Osteoblast (primary cell): ENCODE results near the gene WNT3A. TPM values are rescaled to one million over a fixed set of nuclear protein-coding genes. Genes with fewer than 3 reads are reported as not detected.

Experiments used
- DNase-seq: peaks from one replicate; pipeline ENCODE4 v3.0.0; 2011; ENCODE audit warnings: low spot score, mixed read lengths; ENCODE audit not compliant: insufficient read length; ENCODE audit errors: missing footprints
- H2AFZ ChIP-seq: 2 replicates; pipeline ENCODE4 v1.6.0; 2011; ENCODE audit warnings: mild to moderate bottlenecking, low read length
- H3K27ac ChIP-seq: 2 replicates; pipeline ENCODE4 v1.5.1; 2011; ENCODE audit warnings: mild to moderate bottlenecking, low read depth, low read length, moderate library complexity
- H3K27me3 ChIP-seq: 2 replicates; pipeline ENCODE4 v1.6.0; 2012; ENCODE audit warnings: mild to moderate bottlenecking, control low read depth, inconsistent platforms, low read length, moderate library complexity; ENCODE audit not compliant: insufficient read depth
- H3K36me3 ChIP-seq: 2 replicates; pipeline ENCODE4 v1.5.1; 2011; ENCODE audit warnings: mild to moderate bottlenecking, low read length, control low read depth, moderate library complexity; ENCODE audit not compliant: insufficient read depth
- H3K4me1 ChIP-seq: 2 replicates; pipeline ENCODE4 v1.5.1; 2011; ENCODE audit warnings: mild to moderate bottlenecking, low read length, control low read depth, moderate library complexity; ENCODE audit not compliant: insufficient read depth
- H3K4me2 ChIP-seq: 2 replicates; pipeline ENCODE4 v1.6.0; 2011; ENCODE audit warnings: mild to moderate bottlenecking, low read length; ENCODE audit not compliant: insufficient read depth
- H3K4me3 ChIP-seq: fragments of 200-600 bp; sonication (generic); 3 replicates; pipeline ENCODE4 v1.5.1; 2012; ENCODE audit warnings: mild to moderate bottlenecking, low read length, inconsistent platforms; ENCODE audit not compliant: insufficient read depth
- H3K79me2 ChIP-seq: 2 replicates; pipeline ENCODE4 v1.6.0; 2012; ENCODE audit warnings: mild to moderate bottlenecking, low read length, control low read depth, inconsistent platforms; ENCODE audit not compliant: insufficient read depth
- H3K9me3 ChIP-seq: 2 replicates; pipeline ENCODE4 v1.5.1; 2011; ENCODE audit warnings: low read depth, low read length, control low read depth
- H4K20me1 ChIP-seq: 2 replicates; pipeline ENCODE4 v1.6.0; 2012; ENCODE audit warnings: mild to moderate bottlenecking, low read length, control low read depth; ENCODE audit not compliant: insufficient read depth
- total RNA-seq: library from RNA; depleted of rRNA; stranded (reverse); fragments of >200 nt; gene quantifications from 2 replicates; pipeline ENCODE4 v1.2.3, GENCODE V29; 2012
- TF ChIP-seq, protein P1 (sequence below): IDR thresholded peaks from 2 replicates; pipeline ENCODE4 v1.5.1; 2011; ENCODE audit warnings: mild to moderate bottlenecking, low read depth, low read length, moderate library complexity; ENCODE audit errors: extremely low read depth

The WNT3A gene, protein sequence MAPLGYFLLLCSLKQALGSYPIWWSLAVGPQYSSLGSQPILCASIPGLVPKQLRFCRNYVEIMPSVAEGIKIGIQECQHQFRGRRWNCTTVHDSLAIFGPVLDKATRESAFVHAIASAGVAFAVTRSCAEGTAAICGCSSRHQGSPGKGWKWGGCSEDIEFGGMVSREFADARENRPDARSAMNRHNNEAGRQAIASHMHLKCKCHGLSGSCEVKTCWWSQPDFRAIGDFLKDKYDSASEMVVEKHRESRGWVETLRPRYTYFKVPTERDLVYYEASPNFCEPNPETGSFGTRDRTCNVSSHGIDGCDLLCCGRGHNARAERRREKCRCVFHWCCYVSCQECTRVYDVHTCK
- total RNA-seq = not detected in 2 replicates

DNA sequence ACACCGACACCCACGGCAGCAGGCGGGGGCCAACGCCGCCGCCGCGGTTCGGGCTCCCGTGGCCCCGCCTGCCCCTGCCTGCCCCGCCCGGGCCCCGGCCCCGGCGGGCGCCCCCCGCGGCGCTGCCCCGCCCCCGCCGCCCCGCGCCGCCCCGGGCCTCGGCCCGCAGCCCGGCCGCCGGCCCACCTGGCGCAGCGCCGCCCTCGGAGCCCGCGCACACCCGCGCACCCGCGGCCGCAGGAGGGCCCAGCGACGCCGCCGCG is at the start of gene WNT3A:
Gene WNT3A (plus strand): TSS at position 213 of the 263 bp plus-strand sequence. CDS start 131 bp downstream, outside the sequence.
- H3K4me3 ChIP-seq = no peak within 1 kb of the TSS
- H2AFZ ChIP-seq = no peak within 1 kb of the TSS

DNA sequence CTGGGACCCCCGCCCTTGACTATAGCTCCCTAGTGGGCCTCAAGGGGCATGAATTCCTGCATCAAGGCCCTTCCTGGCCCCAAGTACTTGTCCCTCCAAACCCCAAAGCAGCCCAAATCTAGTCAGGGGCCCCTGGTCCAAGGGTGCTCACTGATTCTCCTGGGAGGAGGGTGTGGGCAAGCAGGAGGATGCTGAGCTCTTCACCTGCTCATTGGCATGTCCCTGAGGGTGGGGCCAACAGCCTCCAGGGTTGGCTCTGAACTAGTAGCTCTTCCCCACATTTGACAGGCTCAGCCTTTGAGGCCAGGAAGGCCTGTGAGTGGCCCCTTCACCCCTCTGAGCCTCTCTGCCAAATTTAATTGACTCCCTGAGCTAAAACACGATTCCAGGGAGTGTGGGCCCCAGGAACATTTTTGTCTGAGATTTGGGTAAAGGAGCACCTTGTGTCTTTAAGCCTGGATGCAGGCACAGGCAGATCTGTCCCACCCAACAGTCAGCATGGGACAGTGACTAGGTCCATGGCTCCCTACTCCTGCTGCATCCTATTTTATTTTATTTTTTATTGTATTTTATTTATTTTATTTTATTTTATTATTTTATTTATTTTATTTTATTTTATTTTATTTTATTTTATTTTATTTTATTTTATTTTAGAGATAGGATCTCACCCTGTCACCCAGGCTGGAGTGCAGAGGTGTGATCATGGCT is 48.0 kb upstream of the WNT3A start:
- no peaks in the 10 kb centered on the region for H4K20me1 ChIP-seq
- no peak overlapping the region for H2AFZ ChIP-seq
- peaks cover 4% of the 10 kb centered on the region for H3K4me1 ChIP-seq
- H3K27me3 ChIP-seq = peaks cover 40% of the 10 kb centered on the region
- H3K36me3 ChIP-seq = no peaks in the 10 kb centered on the region
- no peak overlapping the region for H3K4me3 ChIP-seq
- TF ChIP-seq, protein P1, sequence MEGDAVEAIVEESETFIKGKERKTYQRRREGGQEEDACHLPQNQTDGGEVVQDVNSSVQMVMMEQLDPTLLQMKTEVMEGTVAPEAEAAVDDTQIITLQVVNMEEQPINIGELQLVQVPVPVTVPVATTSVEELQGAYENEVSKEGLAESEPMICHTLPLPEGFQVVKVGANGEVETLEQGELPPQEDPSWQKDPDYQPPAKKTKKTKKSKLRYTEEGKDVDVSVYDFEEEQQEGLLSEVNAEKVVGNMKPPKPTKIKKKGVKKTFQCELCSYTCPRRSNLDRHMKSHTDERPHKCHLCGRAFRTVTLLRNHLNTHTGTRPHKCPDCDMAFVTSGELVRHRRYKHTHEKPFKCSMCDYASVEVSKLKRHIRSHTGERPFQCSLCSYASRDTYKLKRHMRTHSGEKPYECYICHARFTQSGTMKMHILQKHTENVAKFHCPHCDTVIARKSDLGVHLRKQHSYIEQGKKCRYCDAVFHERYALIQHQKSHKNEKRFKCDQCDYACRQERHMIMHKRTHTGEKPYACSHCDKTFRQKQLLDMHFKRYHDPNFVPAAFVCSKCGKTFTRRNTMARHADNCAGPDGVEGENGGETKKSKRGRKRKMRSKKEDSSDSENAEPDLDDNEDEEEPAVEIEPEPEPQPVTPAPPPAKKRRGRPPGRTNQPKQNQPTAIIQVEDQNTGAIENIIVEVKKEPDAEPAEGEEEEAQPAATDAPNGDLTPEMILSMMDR = no peak
- DNase-seq = peak; percentile 8
- H3K4me2 ChIP-seq = no peak overlapping the region
- no peak overlapping the region for H3K27ac ChIP-seq
- H3K79me2 ChIP-seq = no peaks in the 10 kb centered on the region
- H3K9me3 ChIP-seq = peaks cover 2% of the 10 kb centered on the region

More for the DNA sequence above, at the start of gene WNT3A:
- Histone ChIP-seq H3K79me2 (no peaks in the 10 kb centered on the region), H3K36me3 (no peaks in the 10 kb centered on the region), H3K27me3 (peaks cover 72% of the 10 kb centered on the region), H3K4me2 (no peak within 1 kb of the TSS), H3K4me1 (no peaks in the 10 kb centered on the region), H3K9me3 (no peaks in the 10 kb centered on the region), H3K27ac (no peak within 1 kb of the TSS), H4K20me1 (no peaks in the 10 kb centered on the region)
- no peak for DNase-seq
- TF ChIP-seq, protein P1 = no peak

DNA sequence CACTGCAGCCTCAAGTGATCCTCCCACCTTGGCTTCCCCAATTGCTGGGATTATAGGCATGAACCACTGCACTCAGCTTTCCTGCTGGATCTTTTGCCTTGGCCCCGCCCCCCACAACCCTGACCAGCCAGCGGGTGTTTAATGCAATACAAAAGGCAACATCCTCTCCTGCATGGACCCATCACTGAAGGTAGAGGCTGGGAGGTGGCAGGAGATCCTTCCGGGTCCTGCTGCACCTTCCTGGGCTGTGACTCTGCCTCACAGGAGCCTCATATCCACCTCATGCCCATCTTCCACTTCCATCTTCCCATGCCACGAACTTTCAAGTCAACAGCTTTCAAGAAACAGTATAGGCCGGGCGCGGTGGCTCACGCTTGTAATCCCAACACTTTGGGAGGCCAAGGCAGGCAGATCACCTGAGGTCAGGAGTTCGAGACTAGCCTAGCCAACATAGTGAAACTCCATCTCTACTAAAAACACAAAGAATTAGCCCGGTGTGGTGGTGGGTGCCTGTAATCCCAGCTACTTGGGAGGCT is 47.4 kb upstream of the WNT3A start:
- no peak overlapping the region for H3K27ac ChIP-seq
- H3K27me3 ChIP-seq = peaks cover 40% of the 10 kb centered on the region
- H3K4me1 ChIP-seq = no peaks in the 10 kb centered on the region
- peaks cover 2% of the 10 kb centered on the region for H3K9me3 ChIP-seq
- no peak overlapping the region for H3K4me3 ChIP-seq
- no peaks in the 10 kb centered on the region for H3K79me2 ChIP-seq
- TF ChIP-seq, protein P1 = no peak
- no peak for DNase-seq
- H3K4me2 ChIP-seq = no peak overlapping the region
- H4K20me1 ChIP-seq = no peaks in the 10 kb centered on the region
- no peak overlapping the region for H2AFZ ChIP-seq
- no peaks in the 10 kb centered on the region for H3K36me3 ChIP-seq
